H7 (cell line): ENCODE data around the gene SPDYA. TPM values are rescaled to one million over a fixed set of nuclear protein-coding genes. Genes with fewer than 3 reads are reported as not detected.

ENCODE experiments used
- DNase-seq: peaks from one replicate; pipeline ENCODE4 v3.0.0; 2012
- H3K27me3 ChIP-seq: 2 replicates; pipeline ENCODE4 v1.6.0; 2011; ENCODE audit warnings: mild to moderate bottlenecking, low read length; ENCODE audit not compliant: control insufficient read depth, insufficient read depth
- H3K36me3 ChIP-seq: replicated peaks from 2 replicates; pipeline ENCODE4 v1.5.1; 2011; ENCODE audit warnings: low read length; ENCODE audit not compliant: control insufficient read depth, insufficient read depth
- H3K4me3 ChIP-seq: 2 replicates; pipeline ENCODE4 v1.5.1; 2011; ENCODE audit warnings: low read depth, mild to moderate bottlenecking, control low read depth, low read length, moderate library complexity; ENCODE audit not compliant: insufficient read depth
- total RNA-seq: library from RNA; depleted of rRNA; stranded (reverse); fragments of >200 nt; shearing (Covaris generic); gene quantifications from 2 replicates; pipeline ENCODE4 v1.2.3, GENCODE V29; 2014; rRNA removed

The SPDYA gene
- total RNA-seq, 1 experiment from 2014 or later = 0.28 TPM

DNA sequence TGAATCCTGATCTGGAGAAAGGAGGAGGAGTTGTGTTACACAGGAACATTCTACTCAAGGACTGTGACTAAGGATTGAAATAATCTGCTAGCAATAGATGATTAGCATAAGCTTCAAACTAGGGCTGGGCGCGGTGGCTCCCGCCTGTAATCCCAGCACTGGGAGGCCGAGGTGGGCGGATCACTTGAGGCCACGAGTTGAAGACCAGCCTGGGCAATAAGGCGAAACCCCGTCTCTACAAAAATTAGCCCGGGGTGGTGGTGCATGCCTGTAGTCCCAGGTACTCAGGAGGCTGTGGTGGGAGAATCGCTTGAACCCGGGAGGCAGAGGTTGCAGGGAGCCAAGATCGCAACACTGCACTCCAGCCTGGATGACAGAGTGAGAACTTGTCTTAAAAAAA, 58.0 kb downstream of the SPDYA start:
- Histone ChIP-seq H3K4me3 (no peak overlapping the region), H3K36me3 (peaks cover 2% of the 10 kb centered on the region), H3K27me3 (no peaks in the 10 kb centered on the region; the same call in 1 of the 2 replicates)
- DNase-seq = no peak

DNA sequence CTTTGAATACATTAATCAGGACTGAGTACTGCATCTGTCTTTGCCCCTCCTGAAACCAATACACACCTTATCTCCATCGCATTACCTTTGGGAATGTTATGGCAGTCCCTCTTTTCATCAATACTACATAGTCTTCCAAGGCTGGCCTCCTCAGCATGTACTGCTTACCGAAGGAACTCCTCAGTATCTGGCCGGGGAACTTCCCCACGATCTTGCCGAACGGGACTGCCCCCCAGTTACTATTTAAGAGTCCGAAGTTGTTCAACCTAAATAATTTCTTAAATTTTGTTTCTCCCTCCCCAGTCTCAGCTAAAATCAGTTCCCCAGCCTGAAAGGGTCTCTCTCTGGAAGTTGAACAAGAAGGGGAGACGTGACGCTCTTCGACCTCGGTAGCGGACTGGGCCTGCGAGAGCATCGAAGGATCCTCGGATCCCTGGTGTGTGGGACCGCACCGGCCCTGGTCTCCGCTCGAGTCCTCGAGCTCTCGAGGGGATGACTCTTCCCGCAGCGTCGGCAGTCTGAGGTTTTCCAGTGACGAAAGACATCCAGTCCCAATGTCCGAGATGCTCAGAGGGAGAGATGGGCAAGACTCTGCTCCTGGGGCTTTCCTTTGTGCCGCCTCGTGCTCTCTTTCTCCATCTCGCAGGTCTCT, 59.0 kb downstream of the SPDYA start:
- Histone ChIP-seq H3K27me3 (no peaks in the 10 kb centered on the region; the same call in 1 of the 2 replicates), H3K36me3 (peaks cover 1% of the 10 kb centered on the region; the same call in 1 of the 2 replicates), H3K4me3 (peak overlapping the region; percentile 87)
- peak; percentile 26 for DNase-seq

DNA sequence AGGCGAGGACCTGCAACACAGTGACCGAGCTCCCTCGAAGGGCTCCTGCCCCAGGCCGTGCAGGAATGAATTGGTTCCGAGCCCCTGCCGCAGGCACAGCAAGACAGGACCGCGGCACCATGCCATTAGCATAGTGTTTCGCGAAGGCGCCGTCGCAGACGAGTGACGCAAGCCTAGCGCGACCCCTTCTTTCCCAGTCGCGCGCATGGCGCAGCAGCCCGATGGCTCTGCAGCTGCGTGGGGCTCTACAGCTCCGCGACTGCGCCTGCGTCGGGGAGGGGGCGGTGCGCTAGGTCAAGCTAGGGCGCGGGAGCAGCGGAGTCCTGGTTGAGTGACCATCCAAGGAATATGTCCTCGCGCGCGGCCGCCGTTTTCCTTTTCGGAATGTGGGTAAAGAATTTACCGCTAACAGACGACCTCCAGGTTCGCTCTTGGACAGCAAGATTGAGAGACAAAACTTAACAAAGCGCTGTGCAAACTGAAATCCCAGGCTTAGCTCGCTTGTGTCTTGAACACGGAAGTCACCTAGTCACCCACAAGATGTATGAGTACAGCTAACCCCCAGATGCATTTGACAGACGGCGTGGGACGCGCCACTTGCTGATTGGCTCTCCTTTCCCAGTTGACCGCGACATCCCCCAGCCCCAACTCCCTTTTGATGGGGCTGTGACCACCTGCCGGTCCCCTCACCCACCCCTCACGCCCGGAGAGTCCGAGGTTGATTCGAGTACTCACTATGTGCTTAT, 59.7 kb downstream of the SPDYA start, which contains the start of gene TRMT61B:
TSS of gene TRMT61B (minus strand) at position 164 of the 746 bp plus-strand sequence. CDS start at position 132, 32 bp downstream.
- H3K27me3 ChIP-seq = no peaks in the 10 kb centered on the region; the same call in 1 of the 2 replicates
- peak within 1 kb of the TSS; percentile 87 for H3K4me3 ChIP-seq
- DNase-seq = peak; percentile 96
- no peaks in the 10 kb centered on the region for H3K36me3 ChIP-seq

DNA sequence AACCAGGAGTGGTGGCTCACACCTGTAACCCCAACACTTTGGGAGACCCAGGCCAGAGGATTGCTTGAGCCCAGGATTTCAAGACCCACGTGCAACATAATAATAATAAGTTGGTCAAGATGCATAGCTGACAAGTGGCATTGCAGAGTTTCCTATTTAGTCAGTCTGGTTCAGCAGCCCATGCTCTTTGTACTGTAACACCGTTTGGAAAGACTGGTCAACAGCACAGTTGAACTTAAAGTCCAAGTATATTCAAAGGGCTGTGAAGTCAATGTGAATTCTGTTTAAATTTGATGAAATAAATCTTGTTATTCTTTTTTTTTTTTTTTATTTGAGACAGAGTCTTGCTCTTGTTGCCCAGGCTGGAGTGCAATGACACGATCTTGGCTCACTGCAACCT, 61.0 kb downstream of the SPDYA start:
- no peaks in the 10 kb centered on the region for H3K36me3 ChIP-seq
- no peak for DNase-seq
- H3K27me3 ChIP-seq = no peaks in the 10 kb centered on the region; the same call in 1 of the 2 replicates
- H3K4me3 ChIP-seq = no peak overlapping the region

DNA sequence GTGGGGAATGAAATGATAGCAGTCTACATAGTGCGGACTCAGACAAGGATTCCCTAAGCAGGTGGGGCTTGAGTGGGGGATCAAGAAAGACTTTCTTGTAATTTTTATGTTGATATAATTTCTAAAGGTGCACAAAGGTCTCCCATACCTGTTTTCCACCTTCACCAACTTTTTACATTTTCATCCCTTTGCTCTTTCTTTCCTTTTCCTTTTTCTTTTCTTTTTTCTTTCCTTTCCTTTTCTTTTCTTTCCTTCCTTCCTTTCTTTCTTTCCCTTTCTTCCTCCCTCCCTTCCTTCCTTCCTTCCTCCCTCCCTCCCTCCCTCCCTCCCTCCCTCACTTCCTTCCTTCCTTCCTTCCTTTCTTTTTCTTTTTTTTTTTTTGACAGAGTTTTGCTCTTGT, 69.6 kb downstream of the SPDYA start:
- no peaks in the 10 kb centered on the region; the same call in 1 of the 2 replicates for H3K27me3 ChIP-seq
- no peak for DNase-seq
- no peak overlapping the region for H3K4me3 ChIP-seq
- no peaks in the 10 kb centered on the region for H3K36me3 ChIP-seq

DNA sequence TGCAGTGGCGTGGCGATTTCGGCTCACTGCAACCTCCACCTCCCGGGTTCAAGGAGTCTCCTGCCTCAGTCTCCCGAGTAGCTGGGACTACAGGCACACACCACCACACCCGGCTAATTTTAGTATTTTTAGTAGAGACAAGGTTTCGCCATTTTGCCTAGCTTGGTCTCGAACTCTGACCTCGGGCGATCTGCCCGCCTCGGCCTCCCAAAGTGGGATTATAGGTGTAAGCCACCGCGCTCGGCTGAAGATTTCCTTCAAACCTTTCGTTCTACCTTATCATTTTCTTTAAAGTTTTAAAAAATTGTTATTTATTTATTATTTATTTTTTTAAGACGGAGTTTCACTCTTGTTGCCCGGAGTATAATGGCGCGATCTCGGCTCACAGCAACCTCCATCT, 82.9 kb downstream of the SPDYA start:
- no peaks in the 10 kb centered on the region for H3K36me3 ChIP-seq
- H3K4me3 ChIP-seq = no peak overlapping the region
- H3K27me3 ChIP-seq = no peaks in the 10 kb centered on the region; the same call in 1 of the 2 replicates
- DNase-seq = no peak

DNA sequence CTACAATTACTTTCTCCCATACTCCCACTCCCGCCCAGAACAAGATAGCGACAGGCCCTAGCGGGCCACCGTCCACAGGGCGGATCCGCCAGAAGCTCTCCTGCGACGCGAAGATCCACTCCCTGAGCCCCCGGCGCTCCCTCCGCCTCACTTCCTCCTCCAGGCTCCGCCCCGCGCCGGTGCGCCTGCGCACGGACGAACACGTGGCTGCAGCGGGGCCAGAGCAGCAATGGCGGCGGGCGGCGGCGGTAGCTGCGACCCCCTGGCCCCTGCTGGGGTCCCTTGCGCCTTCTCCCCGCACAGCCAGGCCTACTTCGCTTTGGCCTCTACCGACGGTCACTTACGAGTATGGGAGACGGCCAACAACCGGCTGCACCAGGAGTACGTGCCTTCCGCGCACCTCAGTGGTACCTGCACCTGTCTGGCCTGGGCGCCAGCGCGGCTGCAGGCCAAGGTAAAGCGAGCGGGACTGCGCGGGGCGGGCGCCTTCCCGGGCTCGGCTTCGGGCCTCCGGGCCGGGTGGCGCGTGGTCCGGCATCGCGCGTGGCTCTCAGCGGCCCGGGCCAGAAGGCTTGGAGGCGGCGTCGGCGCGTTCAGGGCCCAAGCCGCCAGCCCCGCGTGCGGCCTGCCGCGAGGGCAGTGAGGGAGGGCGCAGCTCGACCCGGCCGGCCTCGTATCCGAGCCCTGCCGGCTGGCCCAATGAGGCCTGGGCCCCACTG, 84.0 kb downstream of the SPDYA start, which contains the start of gene WDR43:
TSS of gene WDR43 (plus strand) at position 198 of the 719 bp plus-strand sequence. CDS start at position 230, 32 bp downstream.
- Histone ChIP-seq H3K27me3 (no peaks in the 10 kb centered on the region; the same call in 1 of the 2 replicates), H3K36me3 (no peaks in the 10 kb centered on the region), H3K4me3 (peak within 1 kb of the TSS; percentile 99)
- peak; percentile 97 for DNase-seq

DNA sequence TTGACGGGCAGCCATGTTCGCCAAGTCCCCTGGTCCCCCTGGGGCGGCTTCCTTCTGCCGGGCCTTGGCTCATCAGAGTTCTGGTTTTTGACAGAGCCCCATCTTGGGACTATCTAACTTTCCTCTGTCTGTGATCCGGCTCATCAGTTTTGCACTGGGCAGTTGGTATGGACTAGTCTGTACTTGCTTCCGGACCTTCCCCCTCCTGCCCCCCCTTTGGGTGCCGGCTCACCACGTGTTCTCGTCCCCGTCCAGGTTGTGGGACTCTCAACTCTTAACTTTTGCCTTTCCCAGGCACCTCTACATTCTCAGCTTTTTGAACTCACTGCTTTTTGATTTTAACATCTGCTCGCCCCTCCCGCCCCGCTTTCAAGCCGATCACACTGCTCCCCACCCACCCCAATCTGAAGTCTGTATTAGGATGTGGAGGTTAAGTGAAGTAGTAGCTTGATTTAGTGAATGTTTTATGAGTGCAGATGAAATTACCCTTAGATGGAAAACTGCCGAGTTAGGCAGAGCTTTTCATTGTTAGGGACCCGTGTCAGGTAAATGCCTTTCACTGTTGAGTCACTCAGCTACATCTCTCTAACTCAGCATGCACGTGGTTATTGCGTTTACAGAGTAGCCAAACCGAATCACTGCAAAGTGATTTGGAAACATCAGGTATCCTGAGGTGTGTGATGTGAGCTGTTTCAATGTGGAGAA, 84.7 kb downstream of the SPDYA start:
- peak overlapping the region; percentile 99 for H3K4me3 ChIP-seq
- DNase-seq = peak; percentile 23
- no peaks in the 10 kb centered on the region for H3K36me3 ChIP-seq
- no peaks in the 10 kb centered on the region; the same call in 1 of the 2 replicates for H3K27me3 ChIP-seq

DNA sequence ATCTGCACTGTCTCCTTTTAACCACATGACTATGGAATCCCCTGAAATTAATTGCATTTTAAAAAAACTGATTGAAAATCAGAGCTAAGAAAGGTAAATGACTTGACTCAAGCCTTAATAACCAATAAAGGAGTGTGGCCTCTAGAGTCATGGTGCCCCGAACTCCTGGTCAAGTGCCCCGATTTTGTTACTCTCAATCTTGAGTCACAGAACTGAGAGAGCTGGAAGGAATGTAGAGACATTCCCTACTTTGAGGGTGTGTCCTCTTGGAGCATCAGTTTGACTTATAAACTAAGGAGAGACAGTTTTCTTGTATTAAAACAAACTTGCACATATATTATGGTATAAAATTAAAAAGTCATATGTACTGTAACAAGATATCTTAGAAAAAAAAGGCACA, 86.3 kb downstream of the SPDYA start:
- H3K4me3 ChIP-seq = no peak overlapping the region
- H3K36me3 ChIP-seq = no peaks in the 10 kb centered on the region
- no peaks in the 10 kb centered on the region; the same call in 1 of the 2 replicates for H3K27me3 ChIP-seq
- DNase-seq = peak; percentile 17

DNA sequence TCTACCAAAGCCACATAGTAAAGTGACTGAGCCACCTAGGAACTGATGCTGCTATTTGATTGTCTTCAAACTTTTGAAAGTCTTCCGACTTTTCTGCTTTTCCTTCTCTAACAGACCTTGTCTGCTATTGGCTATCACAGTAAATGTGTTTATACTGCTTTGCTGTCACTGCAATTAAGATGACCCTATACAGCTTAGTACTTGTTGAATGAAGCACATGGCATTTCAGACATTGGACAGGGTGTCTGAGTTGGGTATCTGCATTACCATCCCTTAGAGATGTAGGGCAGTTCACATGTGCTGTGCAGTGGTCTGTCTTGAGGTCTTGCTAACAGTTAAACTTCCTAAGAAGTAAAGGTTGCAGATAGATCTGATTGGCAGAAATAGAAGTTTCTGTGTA, 87.4 kb downstream of the SPDYA start:
- Histone ChIP-seq H3K27me3 (no peaks in the 10 kb centered on the region), H3K4me3 (no peak overlapping the region), H3K36me3 (peaks cover 3% of the 10 kb centered on the region)
- DNase-seq = no peak

Other genes starting within 250 kb of the SPDYA start
- gene PPP1CB, start 59.0 kb upstream of the SPDYA start, total RNA-seq = 67.6 and 71.1 TPM in 2 replicates
- gene TRMT61B, start 59.5 kb downstream of the SPDYA start, total RNA-seq = 26.1 and 26.6 TPM in 2 replicates
- 101 and 106 TPM in 2 replicates for gene WDR43, start 83.8 kb downstream of the SPDYA start, total RNA-seq
- 0.18 and 0.21 TPM in 2 replicates for gene TOGARAM2, start 170.5 kb downstream of the SPDYA start, total RNA-seq